Measurements from ENCODE around the gene RAB24.

RAB24 gene

DNA sequence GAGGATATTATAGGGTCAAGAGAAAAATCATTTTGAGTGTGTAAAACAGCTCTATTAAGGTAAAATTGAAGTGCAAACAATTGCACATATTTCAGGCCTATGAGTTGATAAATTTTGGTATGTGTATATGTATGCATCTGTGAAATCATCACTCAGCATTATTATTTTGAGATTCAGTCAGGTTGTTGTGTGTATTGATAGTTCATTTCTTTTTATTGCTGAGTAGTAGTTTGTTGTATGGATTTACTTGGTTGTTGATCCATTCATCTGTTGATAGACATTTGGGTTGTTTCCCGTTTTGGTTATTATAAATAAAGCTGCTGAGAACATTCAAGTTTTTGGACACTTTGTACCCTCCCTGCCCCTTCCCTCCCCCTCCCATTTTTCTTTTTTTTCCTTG lies 50.3 kb downstream of the RAB24 start:
- DNase-seq (ENCODE audit: low read depth), result no peak
- TF ChIP-seq, protein P1, sequence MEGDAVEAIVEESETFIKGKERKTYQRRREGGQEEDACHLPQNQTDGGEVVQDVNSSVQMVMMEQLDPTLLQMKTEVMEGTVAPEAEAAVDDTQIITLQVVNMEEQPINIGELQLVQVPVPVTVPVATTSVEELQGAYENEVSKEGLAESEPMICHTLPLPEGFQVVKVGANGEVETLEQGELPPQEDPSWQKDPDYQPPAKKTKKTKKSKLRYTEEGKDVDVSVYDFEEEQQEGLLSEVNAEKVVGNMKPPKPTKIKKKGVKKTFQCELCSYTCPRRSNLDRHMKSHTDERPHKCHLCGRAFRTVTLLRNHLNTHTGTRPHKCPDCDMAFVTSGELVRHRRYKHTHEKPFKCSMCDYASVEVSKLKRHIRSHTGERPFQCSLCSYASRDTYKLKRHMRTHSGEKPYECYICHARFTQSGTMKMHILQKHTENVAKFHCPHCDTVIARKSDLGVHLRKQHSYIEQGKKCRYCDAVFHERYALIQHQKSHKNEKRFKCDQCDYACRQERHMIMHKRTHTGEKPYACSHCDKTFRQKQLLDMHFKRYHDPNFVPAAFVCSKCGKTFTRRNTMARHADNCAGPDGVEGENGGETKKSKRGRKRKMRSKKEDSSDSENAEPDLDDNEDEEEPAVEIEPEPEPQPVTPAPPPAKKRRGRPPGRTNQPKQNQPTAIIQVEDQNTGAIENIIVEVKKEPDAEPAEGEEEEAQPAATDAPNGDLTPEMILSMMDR (conservative IDR thresholded peaks at IDR 0.05; ENCODE audit: low read length), result no peak
- H3K4me3 ChIP-seq (ENCODE audit: low read length), result no peak overlapping the region
